Putamen (tissue), 1 donor: Measurements from ENCODE around the gene STUB1.

Source experiments
- DNase-seq: peaks from one replicate; pipeline ENCODE4 v3.0.0-alpha.2; 2016; ENCODE audit warnings: low spot score

STUB1 gene

DNA sequence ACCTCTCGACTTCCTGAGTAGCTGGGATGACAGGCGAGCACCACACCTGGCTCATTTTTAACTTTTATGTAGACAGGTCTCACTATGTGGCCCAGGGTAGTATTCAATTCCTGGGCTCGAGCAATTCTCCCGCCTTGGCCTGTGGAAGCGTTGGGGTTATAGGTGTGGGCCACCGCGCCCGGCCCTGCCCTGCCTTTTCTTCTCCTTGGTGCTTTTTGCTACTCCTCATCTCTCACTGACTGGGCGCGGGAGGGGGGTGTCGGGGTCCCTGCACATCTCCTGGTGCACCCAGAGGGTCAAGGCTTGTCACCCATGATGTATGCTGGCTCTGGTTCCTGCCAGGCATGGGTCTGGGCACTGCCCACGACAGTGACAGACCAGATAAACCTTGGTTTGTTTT lies 35.7 kb upstream of the STUB1 start:
- no peak for DNase-seq

- DNase-seq: no peak
Observed at GRCh38 chr16:645852-646678, 34.1 kb upstream of the STUB1 start.

GRCh38 chr16:646679-647172 lies 33.5 kb upstream of the STUB1 start:
- no peak for DNase-seq

DNA sequence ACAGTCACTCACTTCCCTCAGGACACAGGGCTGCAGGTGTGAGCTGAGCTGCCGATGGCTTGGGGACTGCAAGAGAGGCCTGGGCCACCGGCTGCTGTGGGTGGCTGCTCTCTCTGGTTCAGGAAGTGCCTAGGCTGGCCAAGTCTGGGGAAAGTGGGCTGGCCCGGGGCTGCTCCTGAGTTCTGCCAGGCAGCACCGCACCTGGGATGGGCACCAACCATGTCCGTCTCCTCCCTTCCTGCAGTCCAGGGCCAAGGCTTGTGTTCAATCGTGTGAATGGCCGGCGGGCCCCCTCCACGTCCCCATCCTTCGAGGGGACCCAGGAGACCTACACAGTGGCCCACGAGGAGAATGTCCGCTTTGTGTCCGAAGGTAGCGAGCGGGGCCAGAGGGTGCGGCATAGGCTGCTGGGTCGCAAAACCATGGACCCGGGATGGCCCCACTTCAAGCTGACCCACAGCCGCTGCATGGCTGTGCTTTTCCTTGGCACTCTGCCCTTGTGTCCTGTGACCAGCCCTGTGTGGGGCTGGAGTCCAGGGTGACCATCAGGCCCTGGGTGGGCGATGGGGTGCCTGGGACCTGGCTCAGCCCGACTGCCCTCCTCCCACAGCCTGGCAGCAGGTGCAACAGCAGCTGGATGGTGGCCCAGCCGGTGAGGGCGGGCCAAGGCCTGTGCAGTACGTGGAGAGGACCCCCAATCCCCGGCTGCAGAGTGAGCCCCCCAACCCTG lies 32.9 kb upstream of the STUB1 start:
- no peak for DNase-seq

DNA sequence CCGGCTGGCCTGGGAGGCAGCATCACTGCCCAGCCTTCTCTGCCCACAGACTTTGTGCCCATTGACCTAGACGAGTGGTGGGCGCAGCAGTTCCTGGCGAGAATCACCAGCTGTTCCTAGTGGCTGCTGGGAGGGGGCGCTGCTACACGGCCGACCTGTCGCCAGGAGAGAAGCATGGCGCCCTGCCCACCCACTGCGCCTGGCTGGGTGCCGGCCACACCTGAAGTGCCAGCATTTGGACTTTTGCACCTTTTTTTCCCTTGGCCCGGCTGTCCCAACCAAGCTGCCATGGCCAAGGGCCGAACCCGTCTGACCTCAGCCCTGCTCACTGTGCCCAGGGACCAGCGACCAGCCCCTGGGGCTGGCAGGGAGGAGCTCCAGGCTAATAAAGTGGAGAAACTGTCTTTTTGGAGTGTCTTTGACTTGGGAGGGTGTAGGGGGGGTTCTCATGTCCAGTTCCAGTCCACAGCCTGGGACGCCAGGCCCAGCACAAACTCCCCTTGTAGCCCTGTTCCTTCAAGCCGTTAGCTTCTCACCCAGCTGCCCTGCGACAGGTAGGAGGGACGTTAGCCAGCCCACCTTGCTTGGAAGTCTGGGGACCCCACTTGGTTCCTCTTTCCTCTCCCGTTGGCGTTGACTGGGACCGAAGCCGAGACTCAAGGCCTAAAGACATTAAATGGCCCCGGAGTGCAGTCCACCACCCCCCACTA lies 32.0 kb upstream of the STUB1 start:
- no peak for DNase-seq

DNA sequence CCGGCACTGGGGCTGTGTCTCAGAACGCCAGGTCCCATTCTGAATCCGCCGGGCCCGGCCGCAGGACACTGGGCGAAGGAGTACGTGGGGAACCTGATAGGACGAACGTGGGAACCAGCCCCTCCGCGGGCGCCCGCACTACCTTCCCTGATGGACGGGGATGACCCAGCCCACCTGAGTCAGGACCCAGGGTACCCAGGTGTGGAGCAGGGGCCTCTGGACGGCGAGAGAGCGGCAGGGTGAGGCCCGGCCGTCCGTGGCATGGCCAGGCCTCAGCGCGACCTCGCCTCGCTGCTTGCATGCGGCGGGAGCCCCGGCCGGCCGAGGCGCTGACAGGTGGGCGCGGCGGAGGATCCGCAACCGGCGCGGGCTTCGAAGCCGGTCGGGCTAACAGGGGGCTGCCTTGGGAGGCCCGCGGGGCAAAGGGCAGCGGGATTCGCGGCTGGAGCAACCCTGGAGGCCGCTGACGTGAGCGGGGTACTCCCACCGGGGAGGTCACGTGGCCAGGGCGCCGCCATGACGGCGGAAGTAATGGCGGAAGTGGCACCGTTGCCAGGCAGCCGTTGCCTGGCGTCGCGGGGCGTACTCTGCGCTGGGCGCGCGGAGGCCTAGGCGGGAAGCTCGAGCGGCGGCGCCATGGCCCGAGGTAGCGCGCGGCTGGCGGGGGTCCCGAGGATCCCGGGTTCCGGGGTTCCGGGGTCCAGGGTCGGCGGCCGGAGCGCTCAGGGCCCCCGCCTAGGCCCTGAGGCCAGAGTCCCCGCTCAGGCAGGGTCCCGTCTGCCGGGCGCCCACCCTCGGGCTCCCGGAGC lies 31.2 kb upstream of the STUB1 start, which contains the start of gene WDR90:
Gene WDR90 (plus strand): TSS at position 585 of the 809 bp plus-strand sequence. CDS start 52 bp downstream, at position 637.
- DNase-seq: peak; percentile 91

- DNase-seq: no peak
Observed at GRCh38 chr16:649631-650030, 30.6 kb upstream of the STUB1 start.

- no peak for DNase-seq
Observed at GRCh38 chr16:651844-652243, 28.4 kb upstream of the STUB1 start.

- no peak for DNase-seq
Observed at GRCh38 chr16:652454-653305, 27.5 kb upstream of the STUB1 start.

GRCh38 chr16:654034-654433 lies 26.2 kb upstream of the STUB1 start:
- no peak for DNase-seq

GRCh38 chr16:657487-657886 lies 22.7 kb upstream of the STUB1 start:
- no peak for DNase-seq

DNA sequence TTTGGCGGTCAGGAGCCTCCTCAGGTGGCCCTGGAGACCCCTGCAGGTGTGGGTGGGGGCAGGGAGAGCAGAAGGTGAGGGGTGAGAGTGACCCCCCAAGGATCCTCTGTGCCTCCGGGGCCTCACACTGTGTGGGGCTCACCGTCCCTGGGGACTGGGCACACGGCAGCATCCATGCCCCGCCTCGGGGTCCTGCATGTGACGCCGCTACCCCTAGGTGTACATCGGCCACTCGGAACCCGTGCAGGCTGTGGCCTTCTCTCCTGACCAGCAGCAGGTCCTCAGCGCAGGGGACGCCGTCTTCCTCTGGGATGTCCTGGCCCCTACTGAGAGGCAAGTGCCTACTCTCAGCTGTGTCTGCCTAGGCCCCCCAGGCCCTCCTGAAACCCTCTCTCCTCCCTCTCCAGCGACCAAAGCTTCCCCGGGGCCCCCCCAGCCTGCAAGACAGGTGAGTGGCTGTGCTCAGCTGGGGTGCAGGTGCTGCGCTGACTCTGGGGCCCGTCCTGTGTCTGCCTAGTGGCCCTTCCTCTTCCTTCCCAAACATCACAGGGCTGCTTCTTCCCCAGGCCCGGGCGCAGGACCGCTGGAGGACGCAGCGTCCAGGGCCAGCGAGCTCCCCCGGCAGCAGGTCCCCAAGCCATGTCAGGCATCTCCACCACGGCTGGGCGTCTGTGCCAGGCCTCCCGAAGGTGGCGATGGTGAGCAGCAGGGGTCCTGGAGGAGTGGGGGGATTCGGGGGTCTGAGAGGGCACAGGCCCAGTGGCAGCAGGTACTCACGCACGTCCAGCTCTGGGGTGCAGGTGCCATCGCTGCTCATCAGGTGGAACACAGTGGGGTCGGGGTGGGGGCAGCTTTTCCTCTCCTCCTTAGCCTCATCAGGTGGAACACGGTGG lies 21.3 kb upstream of the STUB1 start:
- no peak for DNase-seq

- no peak for DNase-seq
Observed at GRCh38 chr16:659618-660017, 20.6 kb upstream of the STUB1 start.

DNA sequence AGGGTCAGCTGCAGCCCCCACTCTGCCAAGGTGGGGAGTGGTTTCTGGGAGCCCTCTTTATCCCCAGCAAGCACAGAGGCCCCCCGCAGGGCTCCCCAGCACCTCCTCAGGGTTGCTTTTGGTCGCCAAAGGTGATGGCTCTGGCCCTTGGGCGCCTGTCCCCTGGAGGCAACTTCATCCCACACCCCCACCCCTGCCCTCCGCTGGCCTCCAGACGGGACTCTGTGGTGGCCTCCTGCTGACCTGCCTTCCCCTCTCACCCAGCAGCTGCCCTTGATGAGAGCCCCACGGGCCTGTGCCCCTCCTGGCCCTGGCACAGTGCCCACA lies 20.1 kb upstream of the STUB1 start:
- no peak for DNase-seq

DNA sequence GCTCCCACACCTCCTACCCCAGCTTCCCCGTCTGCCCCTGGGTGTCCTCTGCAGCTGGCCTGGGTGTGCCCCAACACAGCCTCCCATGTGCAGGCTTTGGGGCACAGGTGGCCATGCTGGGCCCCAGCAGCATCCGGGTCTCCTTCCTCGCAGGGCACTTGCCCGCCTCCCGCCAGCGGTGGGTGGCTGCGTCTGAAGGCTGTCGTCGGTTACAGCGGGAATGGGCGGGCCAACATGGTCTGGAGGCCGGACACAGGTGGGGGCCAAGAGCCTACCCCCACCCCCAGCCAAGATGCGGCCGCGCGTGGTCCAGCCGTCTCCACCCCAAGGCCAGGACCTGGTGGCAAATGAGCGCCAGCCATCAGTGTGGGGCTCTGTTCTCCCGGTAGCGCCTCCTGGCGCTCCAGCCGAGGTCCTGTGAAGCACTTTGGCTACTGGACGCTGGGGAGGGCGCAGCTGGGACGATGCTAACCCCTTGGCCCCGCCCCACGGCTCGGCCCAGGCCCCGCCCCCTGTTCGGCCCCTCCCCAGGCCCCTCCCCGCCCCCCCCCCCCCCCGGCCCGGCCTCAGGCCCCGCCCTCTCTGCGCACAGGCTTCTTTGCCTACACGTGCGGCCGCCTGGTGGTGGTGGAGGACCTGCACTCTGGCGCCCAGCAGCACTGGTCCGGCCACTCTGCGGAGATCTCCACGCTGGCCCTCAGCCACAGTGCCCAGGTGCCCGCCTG lies 19.6 kb upstream of the STUB1 start:
- peak; percentile 86 for DNase-seq

- no peak for DNase-seq
Observed at GRCh38 chr16:661184-661821, 18.9 kb upstream of the STUB1 start.

GRCh38 chr16:662095-662494 lies 18.1 kb upstream of the STUB1 start:
- DNase-seq: no peak

DNA sequence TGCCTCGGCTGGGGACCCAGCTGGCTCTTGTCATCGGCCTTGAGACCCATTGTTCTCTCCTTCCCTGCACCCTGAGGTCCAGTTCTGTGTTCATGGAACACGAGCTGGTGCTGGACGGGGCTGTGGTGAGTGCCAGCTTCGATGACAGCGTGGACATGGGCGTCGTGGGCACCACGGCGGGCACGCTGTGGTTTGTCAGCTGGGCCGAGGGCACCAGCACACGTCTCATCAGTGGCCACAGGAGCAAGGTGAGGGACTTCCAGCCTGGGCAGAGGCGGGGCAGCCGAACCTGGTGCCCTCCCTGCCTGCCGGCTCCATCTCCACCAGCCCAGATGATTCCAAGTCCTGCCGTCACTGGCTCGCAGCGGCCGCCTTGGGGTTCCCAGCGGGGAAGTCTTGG lies 17.6 kb upstream of the STUB1 start:
- no peak for DNase-seq

DNA sequence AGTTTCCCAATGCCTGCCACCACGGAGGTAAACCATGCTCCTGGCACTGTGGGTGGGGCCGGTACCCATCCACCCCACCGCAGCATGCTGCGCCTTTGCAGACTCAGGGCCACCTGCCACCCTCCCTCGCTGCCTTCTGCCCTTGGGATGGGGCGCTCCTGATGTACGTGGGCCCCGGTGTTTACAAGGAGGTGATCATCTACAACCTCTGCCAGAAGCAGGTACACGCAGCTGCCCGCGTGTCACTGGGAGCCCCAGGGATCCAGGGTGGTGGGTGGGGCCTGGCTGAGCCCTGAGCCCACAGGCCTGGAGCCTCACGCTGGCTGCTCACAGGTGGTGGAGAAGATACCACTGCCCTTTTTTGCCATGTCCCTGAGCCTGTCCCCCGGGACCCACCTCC lies 13.6 kb upstream of the STUB1 start:
- DNase-seq: no peak
